HepG2 (cell line): ENCODE data around the gene SMOC1. TPM values are rescaled to one million over a fixed set of nuclear protein-coding genes. Genes with fewer than 3 reads are reported as not detected.
A peak's percentile ranks its signal among the peaks of the same experiment; 100 is the strongest.

Experiments
- ATF1 ChIP-seq: IDR thresholded peaks from 2 replicates; pipeline ENCODE4 v1.6.1; 2016; ENCODE audit warnings: mild to moderate bottlenecking, control low read depth
- EZH2 ChIP-seq: conservative IDR thresholded peaks from 2 replicates; pipeline ENCODE4 v1.6.1; 2012; ENCODE audit warnings: mild to moderate bottlenecking, low read depth, low read length, moderate library complexity
- GPN1 ChIP-seq: sonication (generic); formaldehyde crosslinking; IDR thresholded peaks from 2 replicates; pipeline ENCODE4 v1.5.1; 2020; ENCODE audit warnings: missing genetic modification reagents, borderline replicate concordance
- HHEX ChIP-seq: IDR thresholded peaks from 2 replicates; pipeline ENCODE4 v1.6.1; 2016; ENCODE audit warnings: control low read depth
- MBNL3 ChIP-seq: fragments of 250-450 bp; sonication (Bioruptor Pico); conservative IDR thresholded peaks from 2 replicates; pipeline ENCODE4 v1.8.0; 2022; ENCODE audit warnings: mild to moderate bottlenecking, inconsistent platforms
- POLR2A ChIP-seq, 2 experiments: IDR thresholded peaks; 2 replicates each; pipeline ENCODE4 v1.6.1; 2011; ENCODE audit warnings: low read depth in 2 of 2, low read length in 2 of 2, mild to moderate bottlenecking in 1 of 2, moderate library complexity in 1 of 2; ENCODE audit not compliant: insufficient read depth in 1 of 2
- POLR2AphosphoS5 ChIP-seq: IDR thresholded peaks from 2 replicates; pipeline ENCODE4 v1.6.1; 2012; ENCODE audit warnings: low read depth, low read length
- RAD21 ChIP-seq: fragments of 450-650 bp; formaldehyde crosslinking; IDR thresholded peaks from 2 replicates; pipeline ENCODE4 v1.5.0; 2020; ENCODE audit warnings: mild to moderate bottlenecking
- TSC22D2 ChIP-seq: sonication (generic); formaldehyde crosslinking; IDR thresholded peaks from 2 replicates; pipeline ENCODE4 v1.5.1; 2020; ENCODE audit warnings: missing genetic modification reagents, mild to moderate bottlenecking, borderline replicate concordance
- XRCC5 ChIP-seq: fragments of 200-400 bp; formaldehyde crosslinking; optimal IDR thresholded peaks from 2 replicates; pipeline ENCODE3; 2017; ENCODE audit warnings: mild to moderate bottlenecking, low read length
- ZKSCAN1 ChIP-seq: fragments of 150-350 bp; IDR thresholded peaks from 2 replicates; pipeline ENCODE4 v1.6.1; 2014; ENCODE audit warnings: low read length
- ZMYM4 ChIP-seq: sonication (generic); formaldehyde crosslinking; IDR thresholded peaks from 2 replicates; pipeline ENCODE4 v1.8.1; 2023; ENCODE audit warnings: mild to moderate bottlenecking, missing genetic modification reagents
- ZNF232 ChIP-seq: sonication (generic); formaldehyde crosslinking; IDR thresholded peaks from 2 replicates; pipeline ENCODE4 v1.4.0; 2020; ENCODE audit warnings: missing genetic modification reagents, borderline replicate concordance
- ZNF546 ChIP-seq: sonication (generic); formaldehyde crosslinking; conservative IDR thresholded peaks from 2 replicates; pipeline ENCODE4 v1.8.1; 2023; ENCODE audit warnings: mild to moderate bottlenecking, missing genetic modification reagents
- ZNF773 ChIP-seq: sonication (generic); formaldehyde crosslinking; IDR thresholded peaks from 2 replicates; pipeline ENCODE4 v1.4.0; 2020; ENCODE audit warnings: missing genetic modification reagents, borderline replicate concordance
- polyA plus RNA-seq, 8 experiments: library from polyadenylated mRNA; depleted of rRNA in 3 of 8; stranded (reverse) in 7 of 8; unstranded in 1 of 8; fragments of >200 nt; fragmentation: Illumina TruSeq in 4 of 8; extraction: Trizol in 4 of 8; gene quantifications; 2 replicates each; pipeline versions ENCODE4 v1.2.1 to v1.2.3, GENCODE V29; 2011 to 2016; ENCODE audit warnings: low read depth in 4 of 8, missing spikeins in 1 of 8, mixed read lengths in 1 of 8; ENCODE audit not compliant: insufficient read depth in 1 of 8
- total RNA-seq, 5 experiments: library from RNA; depleted of rRNA; stranded (reverse); fragments of >200 nt; fragmentation: Illumina TruSeq; extraction: Trizol; gene quantifications; 2 replicates each; pipeline ENCODE4 v1.2.3, GENCODE V29; 2016; ENCODE audit warnings: low read depth in 1 of 5
- TF ChIP-seq, protein P1 (sequence below): sonication (generic); formaldehyde crosslinking; IDR thresholded peaks from 2 replicates; pipeline ENCODE4 v1.4.0; 2020; ENCODE audit warnings: missing genetic modification reagents
- TF ChIP-seq, protein P2 (sequence below): IDR thresholded peaks from 2 replicates; pipeline ENCODE4 v1.6.1; 2016
- TF ChIP-seq, protein P3 (sequence below), 2 experiments: fragments of 450-650 bp in 1 of 2; sonication (generic) in 1 of 2; formaldehyde crosslinking; IDR thresholded peaks; 2 replicates each; pipeline versions ENCODE4 v1.5.0 to v1.8.0; 2020 to 2022; ENCODE audit warnings: mild to moderate bottlenecking in 1 of 2, missing genetic modification reagents in 1 of 2
- TF ChIP-seq, protein P4 (sequence below): sonication (generic); formaldehyde crosslinking; IDR thresholded peaks from 2 replicates; pipeline ENCODE4 v1.4.0; 2020; ENCODE audit warnings: missing genetic modification reagents, mild to moderate bottlenecking, borderline replicate concordance
- TF ChIP-seq, protein P5 (sequence below): sonication (generic); formaldehyde crosslinking; IDR thresholded peaks from 2 replicates; pipeline ENCODE4 v1.4.0; 2020; ENCODE audit warnings: missing genetic modification reagents
- TF ChIP-seq, protein P6 (sequence below): sonication (generic); formaldehyde crosslinking; conservative IDR thresholded peaks from 2 replicates; pipeline ENCODE4 v1.4.0; 2020; ENCODE audit warnings: missing genetic modification reagents
- TF ChIP-seq, protein P7 (sequence below): sonication (generic); formaldehyde crosslinking; IDR thresholded peaks from 2 replicates; pipeline ENCODE4 v1.5.1; 2020; ENCODE audit warnings: mild to moderate bottlenecking, missing genetic modification reagents, borderline replicate concordance

SMOC1 gene
- total and polyA plus RNA-seq, 2 of the 13 experiments (the other 11 are each of a cell fraction or from before 2014, with no cell fraction given) = 17.8 to 35.6 TPM

DNA sequence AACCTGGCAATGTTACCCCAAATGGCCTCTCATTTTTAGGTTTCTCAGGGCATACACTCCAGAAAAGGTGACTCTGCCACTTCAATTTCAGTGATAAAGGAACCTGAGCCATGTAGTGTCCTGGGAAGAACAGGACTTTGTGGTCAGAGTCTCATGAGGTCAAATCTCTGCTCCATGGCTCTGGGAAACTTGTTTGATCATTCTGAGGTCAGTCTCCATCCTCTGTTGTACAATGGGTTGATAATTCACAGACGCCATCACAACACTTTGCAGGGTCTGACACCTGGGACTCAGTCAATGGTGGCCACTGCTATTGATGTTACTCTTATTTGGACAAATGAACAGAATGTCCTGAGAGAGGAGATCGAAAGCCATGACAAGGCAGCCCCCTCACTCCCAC, 31.1 kb upstream of the SMOC1 start (continued):
- TF ChIP-seq ZNF773 (no peak), POLR2AphosphoS5 (no peak), GPN1 (CRISPR knock-in tag) (no peak), ZNF546 (CRISPR knock-in tag) (no peak), HHEX (CRISPR knock-in tag) (no peak), ZNF232 (CRISPR knock-in tag) (no peak), ZKSCAN1 (no peak), RAD21 (CRISPR knock-in tag) (no peak), ZMYM4 (CRISPR knock-in tag) (peak; percentile 13; the same call in 1 of the 2 replicates), TSC22D2 (CRISPR knock-in tag) (no peak), EZH2 (no peak), MBNL3 (CRISPR knock-in tag) (no peak), ATF1 (CRISPR knock-in tag) (no peak), POLR2A (IDR thresholded peaks at IDR 0.05; ENCODE audit: insufficient read depth in 1 of 2, low read depth in 2 of 2, low read length in 2 of 2) (no peak), XRCC5 (no peak)
- TF ChIP-seq, protein P1, sequence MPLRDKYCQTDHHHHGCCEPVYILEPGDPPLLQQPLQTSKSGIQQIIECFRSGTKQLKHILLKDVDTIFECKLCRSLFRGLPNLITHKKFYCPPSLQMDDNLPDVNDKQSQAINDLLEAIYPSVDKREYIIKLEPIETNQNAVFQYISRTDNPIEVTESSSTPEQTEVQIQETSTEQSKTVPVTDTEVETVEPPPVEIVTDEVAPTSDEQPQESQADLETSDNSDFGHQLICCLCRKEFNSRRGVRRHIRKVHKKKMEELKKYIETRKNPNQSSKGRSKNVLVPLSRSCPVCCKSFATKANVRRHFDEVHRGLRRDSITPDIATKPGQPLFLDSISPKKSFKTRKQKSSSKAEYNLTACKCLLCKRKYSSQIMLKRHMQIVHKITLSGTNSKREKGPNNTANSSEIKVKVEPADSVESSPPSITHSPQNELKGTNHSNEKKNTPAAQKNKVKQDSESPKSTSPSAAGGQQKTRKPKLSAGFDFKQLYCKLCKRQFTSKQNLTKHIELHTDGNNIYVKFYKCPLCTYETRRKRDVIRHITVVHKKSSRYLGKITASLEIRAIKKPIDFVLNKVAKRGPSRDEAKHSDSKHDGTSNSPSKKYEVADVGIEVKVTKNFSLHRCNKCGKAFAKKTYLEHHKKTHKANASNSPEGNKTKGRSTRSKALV (CRISPR knock-in tag) = no peak
- TF ChIP-seq, protein P2, sequence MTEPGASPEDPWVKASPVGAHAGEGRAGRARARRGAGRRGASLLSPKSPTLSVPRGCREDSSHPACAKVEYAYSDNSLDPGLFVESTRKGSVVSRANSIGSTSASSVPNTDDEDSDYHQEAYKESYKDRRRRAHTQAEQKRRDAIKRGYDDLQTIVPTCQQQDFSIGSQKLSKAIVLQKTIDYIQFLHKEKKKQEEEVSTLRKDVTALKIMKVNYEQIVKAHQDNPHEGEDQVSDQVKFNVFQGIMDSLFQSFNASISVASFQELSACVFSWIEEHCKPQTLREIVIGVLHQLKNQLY = no peak
- TF ChIP-seq, protein P3, sequence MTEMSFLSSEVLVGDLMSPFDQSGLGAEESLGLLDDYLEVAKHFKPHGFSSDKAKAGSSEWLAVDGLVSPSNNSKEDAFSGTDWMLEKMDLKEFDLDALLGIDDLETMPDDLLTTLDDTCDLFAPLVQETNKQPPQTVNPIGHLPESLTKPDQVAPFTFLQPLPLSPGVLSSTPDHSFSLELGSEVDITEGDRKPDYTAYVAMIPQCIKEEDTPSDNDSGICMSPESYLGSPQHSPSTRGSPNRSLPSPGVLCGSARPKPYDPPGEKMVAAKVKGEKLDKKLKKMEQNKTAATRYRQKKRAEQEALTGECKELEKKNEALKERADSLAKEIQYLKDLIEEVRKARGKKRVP (CRISPR knock-in tag; IDR thresholded peaks at IDR 0.05) = no peak
- TF ChIP-seq, protein P4, sequence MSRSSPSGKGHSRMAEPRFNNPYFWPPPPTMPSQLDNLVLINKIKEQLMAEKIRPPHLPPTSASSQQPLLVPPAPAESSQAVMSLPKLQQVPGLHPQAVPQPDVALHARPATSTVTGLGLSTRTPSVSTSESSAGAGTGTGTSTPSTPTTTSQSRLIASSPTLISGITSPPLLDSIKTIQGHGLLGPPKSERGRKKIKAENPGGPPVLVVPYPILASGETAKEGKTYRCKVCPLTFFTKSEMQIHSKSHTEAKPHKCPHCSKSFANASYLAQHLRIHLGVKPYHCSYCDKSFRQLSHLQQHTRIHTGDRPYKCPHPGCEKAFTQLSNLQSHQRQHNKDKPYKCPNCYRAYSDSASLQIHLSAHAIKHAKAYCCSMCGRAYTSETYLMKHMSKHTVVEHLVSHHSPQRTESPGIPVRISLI (CRISPR knock-in tag) = no peak
- TF ChIP-seq, protein P5, sequence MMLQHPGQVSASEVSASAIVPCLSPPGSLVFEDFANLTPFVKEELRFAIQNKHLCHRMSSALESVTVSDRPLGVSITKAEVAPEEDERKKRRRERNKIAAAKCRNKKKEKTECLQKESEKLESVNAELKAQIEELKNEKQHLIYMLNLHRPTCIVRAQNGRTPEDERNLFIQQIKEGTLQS (CRISPR knock-in tag) = no peak
- TF ChIP-seq, protein P6, sequence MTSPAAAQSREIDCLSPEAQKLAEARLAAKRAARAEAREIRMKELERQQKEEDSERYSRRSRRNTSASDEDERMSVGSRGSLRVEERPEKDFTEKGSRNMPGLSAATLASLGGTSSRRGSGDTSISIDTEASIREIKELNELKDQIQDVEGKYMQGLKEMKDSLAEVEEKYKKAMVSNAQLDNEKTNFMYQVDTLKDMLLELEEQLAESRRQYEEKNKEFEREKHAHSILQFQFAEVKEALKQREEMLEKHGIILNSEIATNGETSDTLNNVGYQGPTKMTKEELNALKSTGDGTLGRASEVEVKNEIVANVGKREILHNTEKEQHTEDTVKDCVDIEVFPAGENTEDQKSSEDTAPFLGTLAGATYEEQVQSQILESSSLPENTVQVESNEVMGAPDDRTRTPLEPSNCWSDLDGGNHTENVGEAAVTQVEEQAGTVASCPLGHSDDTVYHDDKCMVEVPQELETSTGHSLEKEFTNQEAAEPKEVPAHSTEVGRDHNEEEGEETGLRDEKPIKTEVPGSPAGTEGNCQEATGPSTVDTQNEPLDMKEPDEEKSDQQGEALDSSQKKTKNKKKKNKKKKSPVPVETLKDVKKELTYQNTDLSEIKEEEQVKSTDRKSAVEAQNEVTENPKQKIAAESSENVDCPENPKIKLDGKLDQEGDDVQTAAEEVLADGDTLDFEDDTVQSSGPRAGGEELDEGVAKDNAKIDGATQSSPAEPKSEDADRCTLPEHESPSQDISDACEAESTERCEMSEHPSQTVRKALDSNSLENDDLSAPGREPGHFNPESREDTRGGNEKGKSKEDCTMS = no peak
- TF ChIP-seq, protein P7, sequence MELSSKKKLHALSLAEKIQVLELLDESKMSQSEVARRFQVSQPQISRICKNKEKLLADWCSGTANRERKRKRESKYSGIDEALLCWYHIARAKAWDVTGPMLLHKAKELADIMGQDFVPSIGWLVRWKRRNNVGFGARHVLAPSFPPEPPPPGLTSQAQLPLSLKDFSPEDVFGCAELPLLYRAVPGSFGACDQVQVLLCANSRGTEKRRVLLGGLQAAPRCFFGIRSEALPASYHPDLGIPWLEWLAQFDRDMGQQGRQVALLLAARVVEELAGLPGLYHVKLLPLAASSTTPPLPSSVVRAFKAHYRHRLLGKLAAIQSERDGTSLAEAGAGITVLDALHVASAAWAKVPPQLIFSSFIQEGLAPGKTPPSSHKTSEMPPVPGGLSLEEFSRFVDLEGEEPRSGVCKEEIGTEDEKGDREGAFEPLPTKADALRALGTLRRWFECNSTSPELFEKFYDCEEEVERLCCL (CRISPR knock-in tag) = no peak
